ENCODE results near the gene BIRC2.
A peak's percentile ranks its signal among the peaks of the same experiment; 100 is the strongest.
"Not testable (repeated sequence)": the region's sequence is repeated elsewhere in the genome, so short reads cannot be mapped to it uniquely, and the experiment has no call there.

Gene BIRC2

GRCh38 chr11:102360681-102361080 is 13.7 kb downstream of the BIRC2 start:
- no peak for DNase-seq (ENCODE audit: low spot score)
- TF ChIP-seq CTCF (IDR thresholded peaks at IDR 0.05; ENCODE audit: extremely low read depth, missing control alignments) = no peak

GRCh38 chr11:102361086-102362031 is 14.3 kb downstream of the BIRC2 start:
- no peak for DNase-seq (ENCODE audit: low spot score)
- TF ChIP-seq CTCF (IDR thresholded peaks at IDR 0.05; ENCODE audit: extremely low read depth, missing control alignments) = no peak

- no peak for TF ChIP-seq CTCF (IDR thresholded peaks at IDR 0.05; ENCODE audit: extremely low read depth, missing control alignments)
- no peak for DNase-seq (ENCODE audit: low spot score)
Observed at GRCh38 chr11:102364991-102365390, 18.0 kb downstream of the BIRC2 start.

- no peak for DNase-seq (ENCODE audit: low spot score)
- no peak for TF ChIP-seq CTCF (IDR thresholded peaks at IDR 0.05; ENCODE audit: extremely low read depth, missing control alignments)
Observed at GRCh38 chr11:102367364-102367763, 20.4 kb downstream of the BIRC2 start.

GRCh38 chr11:102368472-102368871 is 21.5 kb downstream of the BIRC2 start:
- peak; percentile 74 for DNase-seq (ENCODE audit: low spot score)
- TF ChIP-seq CTCF (IDR thresholded peaks at IDR 0.05; ENCODE audit: extremely low read depth, missing control alignments) = no peak

GRCh38 chr11:102374633-102375424 is 27.8 kb downstream of the BIRC2 start:
- not testable (repeated sequence) for DNase-seq (ENCODE audit: low spot score)

- TF ChIP-seq CTCF (IDR thresholded peaks at IDR 0.05; ENCODE audit: extremely low read depth, missing control alignments) = no peak
- DNase-seq (ENCODE audit: low spot score) = no peak
Observed at GRCh38 chr11:102375720-102376399, 28.8 kb downstream of the BIRC2 start.

Data from GM20000 (cell line).